Trophoblast cell (in vitro differentiated cells and primary cell): ENCODE measurements around the gene PPIB. TPM values are rescaled to one million over a fixed set of nuclear protein-coding genes. Genes with fewer than 3 reads are reported as not detected.

Experiments used
- DNase-seq, 2 donors: peaks; one replicate each; pipeline ENCODE4 v3.0.0-alpha.2; 2016
- H2AFZ ChIP-seq: 2 replicates; pipeline ENCODE4 v1.6.1; 2013; ENCODE audit warnings: low read length, moderate library complexity, mild to moderate bottlenecking; ENCODE audit not compliant: insufficient read depth, poor library complexity
- H2AK5ac ChIP-seq: 2 replicates; pipeline ENCODE4 v1.6.1; 2013; ENCODE audit warnings: mild to moderate bottlenecking, low read length
- H2BK120ac ChIP-seq: 2 replicates; pipeline ENCODE4 v1.6.1; 2013; ENCODE audit warnings: low read length, mild to moderate bottlenecking, moderate library complexity; ENCODE audit not compliant: insufficient read depth, poor library complexity
- H2BK12ac ChIP-seq: 2 replicates; pipeline ENCODE4 v1.6.1; 2013; ENCODE audit warnings: mild to moderate bottlenecking, low read length, moderate library complexity
- H2BK5ac ChIP-seq: 2 replicates; pipeline ENCODE4 v1.6.1; 2013; ENCODE audit warnings: low read length, low read depth, moderate library complexity, mild to moderate bottlenecking; ENCODE audit not compliant: poor library complexity
- H3K14ac ChIP-seq: 2 replicates; pipeline ENCODE4 v1.6.1; 2013; ENCODE audit warnings: mild to moderate bottlenecking, low read length
- H3K18ac ChIP-seq: 2 replicates; pipeline ENCODE4 v1.6.1; 2013; ENCODE audit warnings: mild to moderate bottlenecking, low read length
- H3K23ac ChIP-seq: 2 replicates; pipeline ENCODE4 v1.6.1; 2013; ENCODE audit warnings: low read length
- H3K27ac ChIP-seq: 2 replicates; pipeline ENCODE4 v1.5.1; 2013; ENCODE audit warnings: low read depth, mild to moderate bottlenecking, inconsistent platforms, low read length, moderate library complexity
- H3K27me3 ChIP-seq: 2 replicates; pipeline ENCODE4 v1.6.1; 2013; ENCODE audit warnings: inconsistent platforms, mild to moderate bottlenecking, low read length, moderate library complexity; ENCODE audit not compliant: insufficient read depth
- H3K36me3 ChIP-seq, 2 experiments: 1 replicate in 1 of 2; 2 replicates in 1 of 2; pipeline ENCODE4 v1.6.1; 2013; ENCODE audit warnings: low read length in 2 of 2, mild to moderate bottlenecking in 2 of 2, moderate library complexity in 1 of 2; ENCODE audit not compliant: insufficient read depth in 2 of 2, control insufficient read depth in 1 of 2
- H3K4ac ChIP-seq: 2 replicates; pipeline ENCODE4 v1.6.1; 2013; ENCODE audit warnings: low read depth, mild to moderate bottlenecking, low read length, moderate library complexity
- H3K4me1 ChIP-seq, 2 experiments: 1 replicate in 1 of 2; 2 replicates in 1 of 2; pipeline ENCODE4 v1.6.1; 2013; ENCODE audit warnings: low read length in 2 of 2, mild to moderate bottlenecking in 2 of 2, moderate library complexity in 1 of 2; ENCODE audit not compliant: insufficient read depth in 2 of 2, control insufficient read depth in 1 of 2
- H3K4me2 ChIP-seq: 2 replicates; pipeline ENCODE4 v1.6.1; 2013; ENCODE audit warnings: inconsistent platforms, mild to moderate bottlenecking, low read length, moderate library complexity
- H3K4me3 ChIP-seq: 2 replicates; pipeline ENCODE4 v1.5.1; 2013; ENCODE audit warnings: mild to moderate bottlenecking, low read depth, low read length, inconsistent platforms
- H3K79me1 ChIP-seq: one replicate; pipeline ENCODE4 v1.6.1; 2013; ENCODE audit warnings: low read length
- H3K79me2 ChIP-seq: 2 replicates; pipeline ENCODE4 v1.6.1; 2013; ENCODE audit warnings: low read length, mild to moderate bottlenecking; ENCODE audit not compliant: control insufficient read depth, insufficient read depth, poor library complexity
- H3K9ac ChIP-seq: 2 replicates; pipeline ENCODE4 v1.6.1; 2013; ENCODE audit warnings: mild to moderate bottlenecking, low read length
- H3K9me3 ChIP-seq: 2 replicates; pipeline ENCODE4 v1.6.1; 2013; ENCODE audit warnings: low read depth, mild to moderate bottlenecking, control low read depth, inconsistent platforms, low read length; ENCODE audit not compliant: insufficient read depth
- H4K12ac ChIP-seq: 2 replicates; pipeline ENCODE4 v1.6.1; 2013; ENCODE audit warnings: low read depth, mild to moderate bottlenecking, low read length, moderate library complexity
- H4K8ac ChIP-seq: 2 replicates; pipeline ENCODE4 v1.6.1; 2013; ENCODE audit warnings: low read depth, mild to moderate bottlenecking, low read length, moderate library complexity
- H4K91ac ChIP-seq: one replicate; pipeline ENCODE4 v1.6.1; 2013; ENCODE audit warnings: low read depth, mild to moderate bottlenecking, low read length, moderate library complexity
- WGBS: extraction: QIAGEN DNeasy Blood & Tissue Kit; methylation state at CpG from one replicate; pipeline ENCODE4 v1.1.7; 2013; ENCODE audit warnings: missing lambda C conversion rate; ENCODE audit not compliant: insufficient read length, insufficient coverage; ENCODE audit errors: extremely low coverage; 5-methylcytosine and 5-hydroxymethylcytosine counted together
- polyA plus RNA-seq: library from polyadenylated mRNA; stranded (reverse); fragments of 200-250 nt; gene quantifications from 2 replicates; pipeline ENCODE4 v1.2.3, GENCODE V29; 2013

The PPIB gene
- polyA plus RNA-seq = 1,020 and 1,025 TPM in 2 replicates

DNA sequence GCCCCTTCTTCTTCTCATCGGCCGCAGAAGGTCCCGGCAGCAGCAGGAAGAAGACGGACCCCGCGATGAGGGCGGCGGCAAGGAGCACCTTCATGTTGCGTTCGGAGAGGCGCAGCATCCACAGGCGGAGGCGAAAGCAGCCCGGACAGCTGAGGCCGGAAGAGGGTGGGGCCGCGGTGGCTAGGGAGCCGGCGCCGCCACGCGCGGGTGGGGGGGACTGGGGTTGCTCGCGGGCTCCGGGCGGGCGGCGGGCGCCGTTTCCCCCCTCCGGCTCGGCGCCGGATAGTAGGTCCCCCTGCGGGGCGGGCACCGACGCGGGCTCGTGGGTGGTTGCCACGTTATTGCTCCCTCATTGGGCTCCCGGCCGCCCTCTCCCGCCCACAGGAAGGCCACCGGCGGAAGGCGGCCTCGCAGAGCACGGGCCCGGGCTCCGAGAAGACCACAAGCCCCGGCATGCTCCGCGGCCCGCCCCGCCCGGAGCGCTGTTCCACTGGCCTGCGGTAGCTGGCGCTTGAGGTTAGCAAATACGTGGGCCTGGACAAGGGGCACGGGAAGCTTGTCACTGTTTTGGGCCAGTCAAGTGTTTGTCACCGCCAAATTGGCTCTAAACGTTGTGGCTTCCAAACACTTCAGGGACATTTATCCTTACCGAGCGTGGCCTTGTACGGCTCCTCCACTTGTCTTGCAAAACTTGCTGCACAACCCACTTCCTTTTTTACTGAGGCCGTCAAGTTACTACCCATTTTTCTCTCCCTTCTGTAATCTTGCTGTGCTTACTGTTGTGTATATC, at the start of gene PPIB:
Gene PPIB (minus strand): TSS at position 154 of the 790 bp plus-strand sequence. CDS start 36 bp downstream, at position 118.
- H3K27me3 ChIP-seq = no peaks in the 10 kb centered on the region
- DNase-seq = peak; percentile 97 to 98
- H3K9me3 ChIP-seq = no peaks in the 10 kb centered on the region
- H4K12ac ChIP-seq = peak within 1 kb of the TSS; percentile 48
- H4K91ac ChIP-seq = peak within 1 kb of the TSS; percentile 78
- peaks cover 30 to 31% of the 10 kb centered on the region in 2 experiments for H3K36me3 ChIP-seq
- peak within 1 kb of the TSS; percentile 63 for H3K27ac ChIP-seq
- peak within 1 kb of the TSS; percentile 70 for H2BK5ac ChIP-seq
- no peak within 1 kb of the TSS for H2BK12ac ChIP-seq
- H2BK120ac ChIP-seq = no peak within 1 kb of the TSS
- H3K4me1 ChIP-seq = peaks cover 6 to 10% of the 10 kb centered on the region in 2 experiments
- peaks cover 5% of the 10 kb centered on the region for H3K79me1 ChIP-seq
- no CpG with 5 or more reads among the region's 69 CpGs for WGBS
- peaks cover 6% of the 10 kb centered on the region for H3K79me2 ChIP-seq
- peak within 1 kb of the TSS; percentile 91 for H4K8ac ChIP-seq
- H2AK5ac ChIP-seq = no peak within 1 kb of the TSS
- H2AFZ ChIP-seq = peak within 1 kb of the TSS; percentile 4
- H3K4ac ChIP-seq = peak within 1 kb of the TSS; percentile 75
- peak within 1 kb of the TSS; percentile 82 for H3K4me3 ChIP-seq
- H3K14ac ChIP-seq = peak within 1 kb of the TSS; percentile 82
- H3K23ac ChIP-seq = peak within 1 kb of the TSS; percentile 0
- H3K9ac ChIP-seq = peak within 1 kb of the TSS; percentile 82
- H3K18ac ChIP-seq = peak within 1 kb of the TSS; percentile 28
- peak within 1 kb of the TSS; percentile 75 for H3K4me2 ChIP-seq

DNA sequence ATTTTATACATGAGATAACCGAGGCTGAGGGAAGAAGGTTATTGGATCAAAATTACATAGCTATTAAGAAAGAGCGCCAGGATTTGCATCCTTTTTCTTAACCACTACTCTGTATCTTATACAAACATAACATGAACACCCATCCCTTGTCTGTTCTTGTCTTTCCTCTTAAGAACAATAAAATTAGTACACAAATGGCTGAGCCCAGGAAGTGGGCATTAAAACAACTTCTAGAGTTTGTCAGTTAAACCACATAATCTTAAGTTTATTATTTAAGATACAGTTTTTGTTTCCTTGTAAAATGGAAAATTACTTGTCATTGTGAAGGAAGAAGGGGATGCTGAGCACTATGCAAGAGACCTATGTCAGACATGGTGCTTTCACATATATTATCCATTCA, 48.9 kb upstream of the PPIB start:
- Histone ChIP-seq H2BK120ac (no peak overlapping the region), H4K91ac (no peak overlapping the region), H3K4me1 (no peaks in the 10 kb centered on the region), H3K18ac (no peak overlapping the region), H3K79me2 (no peaks in the 10 kb centered on the region), H3K36me3 (peaks cover 0 to 3% of the 10 kb centered on the region in 2 experiments), H3K4ac (no peak overlapping the region), H3K4me3 (no peak overlapping the region), H2AK5ac (no peak overlapping the region), H4K12ac (no peak overlapping the region), H3K4me2 (no peak overlapping the region), H3K9ac (no peak overlapping the region), H3K27me3 (no peaks in the 10 kb centered on the region), H2BK5ac (no peak overlapping the region), H3K27ac (no peak overlapping the region), H4K8ac (no peak overlapping the region), H3K23ac (no peak overlapping the region), H2AFZ (no peak overlapping the region), H3K14ac (no peak overlapping the region), H3K9me3 (no peaks in the 10 kb centered on the region), H2BK12ac (no peak overlapping the region), H3K79me1 (no peaks in the 10 kb centered on the region)
- no CpG with 5 or more reads among the region's 2 CpGs for WGBS
- DNase-seq = no peak

DNA sequence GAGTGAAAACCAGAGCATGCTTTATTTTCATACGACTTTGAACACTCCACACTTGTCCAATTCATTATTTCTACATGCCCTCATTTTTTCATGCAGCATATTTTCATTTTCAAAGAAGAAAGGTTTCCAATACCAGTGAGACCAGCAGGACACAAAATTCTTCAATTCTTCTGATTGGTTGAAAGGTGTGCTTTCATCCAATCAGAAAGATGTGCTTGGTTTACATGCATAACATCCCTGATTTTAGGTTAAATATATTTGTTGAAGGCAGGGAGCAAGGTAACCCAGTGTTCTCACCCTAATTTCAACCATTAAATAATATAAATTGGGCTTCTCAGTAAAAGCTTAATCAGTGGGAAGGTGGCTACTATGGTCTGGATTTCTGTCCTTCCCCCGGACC, 47.5 kb upstream of the PPIB start:
- Histone ChIP-seq H3K4me1 (no peaks in the 10 kb centered on the region), H3K36me3 (peaks cover 0 to 3% of the 10 kb centered on the region in 2 experiments), H3K18ac (no peak overlapping the region), H3K4me2 (no peak overlapping the region), H4K8ac (no peak overlapping the region), H3K79me1 (no peaks in the 10 kb centered on the region), H4K91ac (no peak overlapping the region), H2BK12ac (no peak overlapping the region), H3K4me3 (no peak overlapping the region), H2BK5ac (no peak overlapping the region), H3K9me3 (no peaks in the 10 kb centered on the region), H3K27me3 (no peaks in the 10 kb centered on the region), H4K12ac (no peak overlapping the region), H3K9ac (no peak overlapping the region), H2AK5ac (no peak overlapping the region), H3K4ac (no peak overlapping the region), H3K27ac (no peak overlapping the region), H2AFZ (no peak overlapping the region), H2BK120ac (no peak overlapping the region), H3K14ac (no peak overlapping the region), H3K79me2 (no peaks in the 10 kb centered on the region), H3K23ac (no peak overlapping the region)
- no CpG with 5 or more reads among the region's 2 CpGs for WGBS
- DNase-seq = no peak

DNA sequence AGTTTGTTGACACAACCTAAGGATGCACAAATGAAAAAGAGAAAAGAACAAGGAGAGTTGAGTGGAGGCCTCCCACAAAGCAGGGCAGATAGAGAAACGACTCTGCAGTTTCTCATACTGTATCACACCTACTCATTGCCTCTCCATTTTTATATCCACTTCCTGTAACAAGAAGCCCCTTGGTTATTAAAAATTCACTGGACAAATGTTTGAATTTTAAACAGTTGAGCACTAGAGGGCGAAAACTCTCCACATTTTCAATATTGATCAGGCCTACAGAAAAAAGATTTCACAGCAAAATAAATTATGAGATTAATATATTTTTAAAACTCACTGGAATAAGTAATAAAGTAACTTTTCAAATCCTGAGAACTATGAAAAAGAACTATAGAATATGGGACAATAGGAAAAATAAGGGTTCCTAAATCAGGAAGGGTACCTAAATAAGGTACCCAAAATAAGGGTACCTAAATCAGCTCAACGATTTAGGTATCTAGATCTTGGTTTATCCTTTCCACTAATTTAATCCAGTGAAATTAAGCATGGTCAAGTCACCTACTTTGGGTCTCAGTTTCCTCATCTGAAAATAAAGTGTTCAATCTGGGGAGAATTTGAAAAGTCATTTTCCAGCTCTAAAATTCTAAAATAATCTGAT, 47.0 kb upstream of the PPIB start:
- H4K91ac ChIP-seq = no peak overlapping the region
- peaks cover 0 to 3% of the 10 kb centered on the region in 2 experiments for H3K36me3 ChIP-seq
- H3K18ac ChIP-seq = no peak overlapping the region
- H2BK12ac ChIP-seq = no peak overlapping the region
- no peak overlapping the region for H3K27ac ChIP-seq
- H3K4me2 ChIP-seq = no peak overlapping the region
- H3K79me2 ChIP-seq = no peaks in the 10 kb centered on the region
- no peak overlapping the region for H3K9ac ChIP-seq
- H2BK5ac ChIP-seq = no peak overlapping the region
- DNase-seq = peak in 1 of 2 donors; percentile 55
- H3K4me3 ChIP-seq = no peak overlapping the region
- no peaks in the 10 kb centered on the region for H3K27me3 ChIP-seq
- WGBS = no CpG with 5 or more reads among the region's 3 CpGs
- no peak overlapping the region for H3K14ac ChIP-seq
- no peaks in the 10 kb centered on the region for H3K9me3 ChIP-seq
- H3K4me1 ChIP-seq = no peaks in the 10 kb centered on the region
- no peak overlapping the region for H4K8ac ChIP-seq
- H3K79me1 ChIP-seq = no peaks in the 10 kb centered on the region
- H3K4ac ChIP-seq = no peak overlapping the region
- H2AK5ac ChIP-seq = no peak overlapping the region
- no peak overlapping the region for H3K23ac ChIP-seq
- no peak overlapping the region for H2AFZ ChIP-seq
- H2BK120ac ChIP-seq = no peak overlapping the region
- no peak overlapping the region for H4K12ac ChIP-seq
